A549 (cell line): ENCODE measurements around the gene GSG1L. TPM values are rescaled to one million over a fixed set of nuclear protein-coding genes. Genes with fewer than 3 reads are reported as not detected.

Source experiments
- ATAC-seq, 2 experiments: fragments of 200-7000 bp in 1 of 2; fragments of >200 bp in 1 of 2; cut with Nextera tagmentation in 1 of 2; cut with Tn5 transposase in 1 of 2; 3 replicates each; pipeline versions ENCODE4 v1.8.0 to v1.9.1; 2018 to 2020; ENCODE audit warnings: mild to moderate bottlenecking in 1 of 2, moderate library complexity in 1 of 2
- CTCF ChIA-PET: fragments of 300-600 bp; sonication (Branson Sonifier 250); formaldehyde crosslinking; extraction: SDS; loops from one replicate; lab custom pipeline; 2021; ENCODE audit warnings: antibody characterized with exemption, inconsistent platforms; lab: Yijun Ruan, JAX
- POLR2A ChIA-PET: fragments of 350-600 bp; formaldehyde crosslinking; extraction: SDS; loops from one replicate; lab custom pipeline; 2021; ENCODE audit warnings: antibody characterized with exemption, inconsistent platforms; lab: Yijun Ruan, JAX
- DNase-seq, 2 experiments: peaks; one replicate each; pipeline versions ENCODE4 v3.0.0 to v3.0.0-alpha.2; 2011 to 2016; ENCODE audit warnings: low read depth in 1 of 2, low spot score in 1 of 2
- FAIRE-seq: peaks from 2 replicates; lab custom pipeline; 2011; peaks lifted over from hg19 to GRCh38; lab: Jason Lieb, UNC
- H3K27ac ChIP-seq, 2 experiments: fragments of >200 bp; sonication (Bioruptor Twin); formaldehyde crosslinking; 3 replicates each; pipeline ENCODE4 v1.5.1; 2016 to 2017
- H3K4me1 ChIP-seq: fragments of >200 bp; sonication (Bioruptor Twin); formaldehyde crosslinking; 3 replicates; pipeline ENCODE4 v1.6.1; 2016
- H3K4me2 ChIP-seq: fragments of >200 bp; sonication (Bioruptor Twin); formaldehyde crosslinking; 3 replicates; pipeline ENCODE4 v1.6.1; 2016
- H3K4me3 ChIP-seq: fragments of >200 bp; sonication (Bioruptor Twin); formaldehyde crosslinking; 3 replicates; pipeline ENCODE4 v1.5.1; 2016
- H3K9me3 ChIP-seq: fragments of >200 bp; sonication (Bioruptor Twin); formaldehyde crosslinking; 3 replicates; pipeline ENCODE4 v1.6.1; 2016
- BCL3 ChIP-seq: fragments of >200 bp; sonication (Bioruptor Twin); formaldehyde crosslinking; IDR thresholded peaks from 3 replicates; pipeline ENCODE4 v1.6.1; 2016
- CBX2 ChIP-seq: fragments of 200-600 bp; sonication (generic); IDR thresholded peaks from 2 replicates; pipeline ENCODE4 v1.6.1; 2016; ENCODE audit warnings: low read depth, mild to moderate bottlenecking, borderline replicate concordance
- CHD2 ChIP-seq: fragments of 150-350 bp; IDR thresholded peaks from 2 replicates; pipeline ENCODE4 v1.6.1; 2014; ENCODE audit warnings: low read length; ENCODE audit not compliant: partially characterized antibody
- CTCF ChIP-seq: fragments of >200 bp; sonication (Bioruptor Twin); formaldehyde crosslinking; IDR thresholded peaks from 3 replicates; pipeline ENCODE4 v1.5.1; 2016
- EHMT2 ChIP-seq: fragments of 200-600 bp; sonication (generic); IDR thresholded peaks from 2 replicates; pipeline ENCODE4 v1.6.1; 2016; ENCODE audit warnings: antibody characterized with exemption, low read depth, mild to moderate bottlenecking, moderate library complexity
- ELK1 ChIP-seq: fragments of 150-350 bp; IDR thresholded peaks from 2 replicates; pipeline ENCODE4 v1.6.1; 2014; ENCODE audit warnings: low read depth, mild to moderate bottlenecking, low read length
- FOXS1 ChIP-seq: fragments of 250-450 bp; sonication (Bioruptor Pico); IDR thresholded peaks from 2 replicates; pipeline ENCODE4 v1.5.0; 2020; ENCODE audit warnings: mild to moderate bottlenecking, moderate library complexity
- JUN ChIP-seq, 2 experiments: fragments of >200 bp; sonication (Bioruptor Twin); formaldehyde crosslinking; IDR thresholded peaks; 2 replicates in 1 of 2; 3 replicates in 1 of 2; pipeline ENCODE4 v1.6.1; 2016 to 2017
- KDM1A ChIP-seq: fragments of 200-600 bp; sonication (generic); IDR thresholded peaks from 2 replicates; pipeline ENCODE4 v1.6.1; 2016; ENCODE audit warnings: low read depth, mild to moderate bottlenecking
- REST ChIP-seq: fragments of 200-600 bp; sonication (generic); IDR thresholded peaks from 2 replicates; pipeline ENCODE4 v1.6.1; 2016; ENCODE audit warnings: antibody characterized with exemption, mild to moderate bottlenecking, moderate library complexity
- SREBF2 ChIP-seq: fragments of 450-650 bp; IDR thresholded peaks from 2 replicates; pipeline ENCODE4 v1.6.1; 2014; ENCODE audit warnings: mild to moderate bottlenecking, moderate library complexity
- ZNF302 ChIP-seq: fragments of 250-450 bp; sonication (Bioruptor Pico); IDR thresholded peaks from 2 replicates; pipeline ENCODE4 v1.9.0; 2021; ENCODE audit warnings: inconsistent platforms, mild to moderate bottlenecking, moderate library complexity
- WGBS: methylation state at CpG from one replicate; pipeline ENCODE4 v1.1.6; 2017; ENCODE audit errors: missing lambda C conversion rate; 5-methylcytosine and 5-hydroxymethylcytosine counted together
- polyA plus RNA-seq, 4 experiments: library from polyadenylated mRNA; depleted of rRNA in 3 of 4; stranded (reverse); fragments of >200 nt; fragmentation: RNase III in 1 of 4; extraction: RNeasy Plus Mini Kit Qiagen cat#74134 plus additional on column Dnase treatment in 1 of 4; gene quantifications; 2 replicates in 3 of 4; 3 replicates in 1 of 4; pipeline ENCODE4 v1.2.3, GENCODE V29; 2011 to 2017

The GSG1L gene
- polyA plus RNA-seq, 2 of the 4 experiments (the other 2 are of a cell fraction) = not detected

GRCh38 chr16:27770271-27771196, 293.0 kb downstream of the GSG1L start (continued):
- no peak for TF ChIP-seq REST
- TF ChIP-seq CBX2 = no peak
- TF ChIP-seq ZNF302 = no peak
- no peak for TF ChIP-seq SREBF2
- no peak for TF ChIP-seq EHMT2
- TF ChIP-seq KDM1A = no peak
- TF ChIP-seq BCL3 = no peak
- no peak for TF ChIP-seq CTCF
- TF ChIP-seq FOXS1 = no peak
- TF ChIP-seq JUN (IDR thresholded peaks at IDR 0.05) = no peak

GRCh38 chr16:27769561-27770255, 293.8 kb downstream of the GSG1L start:
- CTCF ChIA-PET = interaction anchor here (0.8 to 2.2 kb wide), 3 partner anchors 8 to 31 kb away, joined by 3 to 5 read pairs (median 5); no protein-coding TSS in a partner anchor
- no peak overlapping the region for H3K4me2 ChIP-seq
- no peak for TF ChIP-seq JUN (IDR thresholded peaks at IDR 0.05)
- no peak for TF ChIP-seq ELK1
- no peak for TF ChIP-seq CHD2
- 92% methylated on average over 26 of the region's 27 CpGs for WGBS
- FAIRE-seq (no peak), ATAC-seq (no peak), DNase-seq (no peak)
- POLR2A ChIA-PET = no interaction called here
- H3K4me3 ChIP-seq = no peak overlapping the region
- H3K27ac ChIP-seq = no peak overlapping the region
- no peaks in the 10 kb centered on the region for H3K4me1 ChIP-seq
- H3K9me3 ChIP-seq = peaks cover 5% of the 10 kb centered on the region; the same call in 2 of the 3 replicates
